ENCODE results near the gene STAT4.

Gene STAT4

GRCh38 chr2:191015239-191015638 is 135.6 kb downstream of the STAT4 start:
- DNase-seq (ENCODE audit: low read depth, low spot score), result no peak

- no peak for DNase-seq (ENCODE audit: low read depth, low spot score)
These were observed 136.2 kb downstream of the STAT4 start for GRCh38 chr2:191014653-191015020.

- DNase-seq (ENCODE audit: low read depth, low spot score), result peak; percentile 97
These were observed 136.7 kb downstream of the STAT4 start, which contains the start of gene STAT1 for GRCh38 chr2:191013932-191014652. Gene STAT1 (minus strand): TSS chr2:191014171. CDS start chr2:191010003, 4,168 bp downstream.

GRCh38 chr2:191013682-191013931 is 137.2 kb downstream of the STAT4 start:
- no peak for DNase-seq (ENCODE audit: low read depth, low spot score)

- no peak for DNase-seq (ENCODE audit: low read depth, low spot score)
These were observed 137.7 kb downstream of the STAT4 start for GRCh38 chr2:191012845-191013681.

- no peak for DNase-seq (ENCODE audit: low read depth, low spot score)
These were observed 138.4 kb downstream of the STAT4 start for GRCh38 chr2:191012346-191012745.

- no peak for DNase-seq (ENCODE audit: low read depth, low spot score)
These were observed 139.6 kb downstream of the STAT4 start for GRCh38 chr2:191010887-191011885.

GRCh38 chr2:191009541-191010374 is 141.0 kb downstream of the STAT4 start:
- no peak for DNase-seq (ENCODE audit: low read depth, low spot score)

GRCh38 chr2:191008286-191008685 is 142.5 kb downstream of the STAT4 start:
- DNase-seq (ENCODE audit: low read depth, low spot score), result no peak

GRCh38 chr2:191006997-191007783 is 143.6 kb downstream of the STAT4 start:
- DNase-seq (ENCODE audit: low read depth, low spot score), result no peak

- DNase-seq (ENCODE audit: low read depth, low spot score), result no peak
These were observed 144.5 kb downstream of the STAT4 start for GRCh38 chr2:191006297-191006696.

GRCh38 chr2:191003405-191004309 is 147.1 kb downstream of the STAT4 start:
- DNase-seq (ENCODE audit: low read depth, low spot score), result no peak

- no peak for DNase-seq (ENCODE audit: low read depth, low spot score)
These were observed 149.2 kb downstream of the STAT4 start for GRCh38 chr2:191001624-191002023.

- no peak for DNase-seq (ENCODE audit: low read depth, low spot score)
These were observed 149.8 kb downstream of the STAT4 start for GRCh38 chr2:191001032-191001431.

- no peak for DNase-seq (ENCODE audit: low read depth, low spot score)
These were observed 150.7 kb downstream of the STAT4 start for GRCh38 chr2:190999949-191000665.

GRCh38 chr2:190999058-190999457 is 151.7 kb downstream of the STAT4 start:
- no peak for DNase-seq (ENCODE audit: low read depth, low spot score)

GRCh38 chr2:190997526-190998113 is 153.2 kb downstream of the STAT4 start:
- no peak for DNase-seq (ENCODE audit: low read depth, low spot score)

- no peak for DNase-seq (ENCODE audit: low read depth, low spot score)
These were observed 153.8 kb downstream of the STAT4 start for GRCh38 chr2:190996947-190997346.
